GM20431 (cell line): ENCODE data around the gene AKAP13.

Experiments
- in situ Hi-C: fragments of 300-500 bp; cut with MseI, MboI; formaldehyde crosslinking; loops from one replicate; pipeline ENCODE4 v1.15.0; 2020; ENCODE audit warnings: low sequenced_read_pairs; ENCODE audit not compliant: unreplicated experiment

Gene AKAP13

GRCh38 chr15:85551221-85551832 is 170.9 kb downstream of the AKAP13 start:
- in situ Hi-C loops: no loop called here

- in situ Hi-C loops: no loop called here
These were observed 174.6 kb downstream of the AKAP13 start for GRCh38 chr15:85554852-85555521.

- in situ Hi-C loops: no loop called here
These were observed 175.6 kb downstream of the AKAP13 start for GRCh38 chr15:85555875-85556617.

GRCh38 chr15:85556618-85556895 is 176.2 kb downstream of the AKAP13 start:
- in situ Hi-C loops: no loop called here

- in situ Hi-C loops: no loop called here
These were observed 177.0 kb downstream of the AKAP13 start for GRCh38 chr15:85557385-85557784.

- in situ Hi-C loops: no loop called here
These were observed 178.4 kb downstream of the AKAP13 start for GRCh38 chr15:85558848-85559247.

GRCh38 chr15:85559530-85559929 is 179.1 kb downstream of the AKAP13 start:
- in situ Hi-C loops: no loop called here

GRCh38 chr15:85562824-85563223 is 182.4 kb downstream of the AKAP13 start:
- in situ Hi-C loops: no loop called here

- in situ Hi-C loops: no loop called here
These were observed 182.9 kb downstream of the AKAP13 start for GRCh38 chr15:85563328-85563727.

- in situ Hi-C loops: no loop called here
These were observed 183.3 kb downstream of the AKAP13 start for GRCh38 chr15:85563731-85564130.

- in situ Hi-C loops: no loop called here
These were observed 184.3 kb downstream of the AKAP13 start for GRCh38 chr15:85564686-85565085.

GRCh38 chr15:85568261-85568808 is 187.9 kb downstream of the AKAP13 start:
- in situ Hi-C loops: no loop called here

- in situ Hi-C loops: no loop called here
These were observed 189.9 kb downstream of the AKAP13 start for GRCh38 chr15:85570336-85570735.

GRCh38 chr15:85571780-85572179 is 191.4 kb downstream of the AKAP13 start:
- in situ Hi-C loops: no loop called here

- in situ Hi-C loops: no loop called here
These were observed 196.0 kb downstream of the AKAP13 start for GRCh38 chr15:85576392-85576791.

- in situ Hi-C loops: no loop called here
These were observed 198.7 kb downstream of the AKAP13 start for GRCh38 chr15:85578941-85579701.

- in situ Hi-C loops: no loop called here
These were observed 199.7 kb downstream of the AKAP13 start for GRCh38 chr15:85579957-85580694.

GRCh38 chr15:85580879-85581278 is 200.5 kb downstream of the AKAP13 start:
- in situ Hi-C loops: no loop called here

GRCh38 chr15:85581495-85581894 is 201.1 kb downstream of the AKAP13 start:
- in situ Hi-C loops: no loop called here
